HG02938 (cell line): ENCODE results near the gene ZNF836.
"Not testable (repeated sequence)": the region's sequence is repeated elsewhere in the genome, so short reads cannot be mapped to it uniquely, and the experiment has no call there.

Source experiments
- ATAC-seq: cut with Tn5 transposase; IDR thresholded peaks from one replicate; pipeline ENCODE4 v1.9.1; 2021; ENCODE audit warnings: mild to moderate bottlenecking, moderate library complexity; ENCODE audit not compliant: unreplicated experiment

The ZNF836 gene

DNA sequence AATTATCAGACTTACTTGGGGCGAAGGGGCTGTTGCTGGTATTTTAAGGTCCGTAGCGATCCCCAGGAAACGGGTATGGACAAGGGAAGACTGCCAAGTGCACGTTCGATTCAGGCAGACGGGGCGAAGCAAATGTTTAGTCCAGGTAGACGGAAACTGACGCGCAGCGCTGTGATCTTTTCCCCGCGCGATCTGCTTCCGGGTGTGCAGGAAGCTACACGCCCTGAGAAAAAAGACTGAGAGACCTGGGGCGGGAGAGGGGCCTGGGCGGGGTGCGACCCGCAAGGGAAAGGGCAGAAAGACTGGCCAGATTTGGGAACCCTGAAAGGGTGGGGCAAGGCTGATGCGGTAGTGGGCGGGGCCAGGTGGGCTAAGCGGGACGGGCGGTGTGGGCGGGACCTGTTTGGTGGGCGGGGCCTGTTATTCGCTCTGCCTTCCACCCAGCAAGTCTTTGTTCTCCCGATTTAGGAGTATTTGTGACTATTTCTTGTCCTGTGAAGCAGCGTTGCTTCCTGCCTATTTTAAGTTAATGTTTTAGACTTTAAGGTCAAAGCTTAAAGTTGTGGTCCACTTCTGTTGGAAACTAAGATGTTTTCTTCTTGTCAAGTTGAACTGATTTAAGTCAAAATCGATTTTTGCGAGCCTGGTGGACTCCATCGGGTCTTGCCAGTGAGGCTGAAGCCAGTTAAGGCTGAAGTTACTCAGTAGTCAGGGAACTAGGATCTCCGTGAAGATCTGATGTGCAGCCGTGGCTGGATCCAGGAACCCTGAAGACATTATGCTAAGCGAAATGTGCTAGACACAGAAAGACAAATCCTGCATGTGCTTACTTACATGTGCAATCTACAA is at the start of gene ZNF836:
Gene ZNF836 (minus strand): TSS at position 301 of the 849 bp plus-strand sequence. CDS start 3,549 bp downstream, outside the sequence.
- no peak for ATAC-seq

DNA sequence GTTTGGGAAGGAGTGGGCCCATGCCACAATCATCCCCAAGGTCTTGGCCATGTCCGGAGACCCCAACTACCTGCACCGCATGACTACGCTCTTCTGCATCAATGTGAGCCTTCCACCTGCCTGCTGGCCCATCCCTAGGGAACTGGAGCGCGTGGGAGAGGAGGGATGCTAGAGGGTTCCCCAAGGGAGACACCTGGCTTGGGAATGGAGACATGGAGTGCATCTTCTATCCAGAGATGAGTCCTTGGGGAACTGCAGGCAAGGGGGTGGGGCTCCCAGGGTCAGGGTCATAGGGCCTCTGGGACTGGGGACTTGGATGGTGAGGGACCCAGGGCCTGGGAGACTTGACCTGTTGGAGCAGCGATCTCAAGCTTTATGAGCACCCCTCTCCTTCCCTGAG is 49.6 kb upstream of the ZNF836 start:
- ATAC-seq, result no peak

DNA sequence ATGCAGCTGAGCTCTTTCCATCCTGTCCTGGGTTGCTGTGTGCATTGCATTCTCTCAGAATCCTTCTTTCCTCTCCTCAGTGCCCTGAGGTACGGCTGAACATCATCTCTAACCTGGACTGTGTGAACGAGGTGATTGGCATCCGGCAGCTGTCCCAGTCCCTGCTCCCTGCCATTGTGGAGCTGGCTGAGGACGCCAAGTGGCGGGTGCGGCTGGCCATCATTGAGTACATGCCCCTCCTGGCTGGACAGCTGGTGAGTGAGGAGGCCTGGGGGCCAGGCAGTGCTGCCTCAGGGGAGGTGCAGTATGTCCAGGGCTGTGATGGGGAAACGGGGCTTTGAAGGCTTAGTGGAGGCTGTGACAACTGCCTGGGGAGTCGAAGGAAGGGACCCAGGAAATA is 48.2 kb upstream of the ZNF836 start:
- no peak for ATAC-seq

DNA sequence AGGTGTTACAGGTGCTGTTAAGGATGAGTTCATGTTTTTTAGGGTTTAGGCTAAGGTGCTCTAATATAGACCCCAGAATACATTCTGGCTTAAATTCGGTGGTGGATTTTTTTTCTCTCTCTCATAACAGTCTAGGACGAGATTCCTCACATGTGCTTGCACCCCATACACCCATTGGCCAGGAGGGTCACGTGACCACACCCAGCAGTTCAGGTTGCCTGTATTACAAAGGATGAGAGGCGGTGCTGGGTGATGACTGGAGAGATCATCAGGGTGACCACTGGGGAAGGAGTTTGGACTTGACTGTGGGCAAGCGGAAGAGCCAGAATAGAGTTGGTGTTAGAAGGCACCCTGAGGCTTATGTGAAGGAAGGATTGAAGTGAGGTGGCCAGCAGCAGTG is 46.2 kb upstream of the ZNF836 start:
- no peak for ATAC-seq

DNA sequence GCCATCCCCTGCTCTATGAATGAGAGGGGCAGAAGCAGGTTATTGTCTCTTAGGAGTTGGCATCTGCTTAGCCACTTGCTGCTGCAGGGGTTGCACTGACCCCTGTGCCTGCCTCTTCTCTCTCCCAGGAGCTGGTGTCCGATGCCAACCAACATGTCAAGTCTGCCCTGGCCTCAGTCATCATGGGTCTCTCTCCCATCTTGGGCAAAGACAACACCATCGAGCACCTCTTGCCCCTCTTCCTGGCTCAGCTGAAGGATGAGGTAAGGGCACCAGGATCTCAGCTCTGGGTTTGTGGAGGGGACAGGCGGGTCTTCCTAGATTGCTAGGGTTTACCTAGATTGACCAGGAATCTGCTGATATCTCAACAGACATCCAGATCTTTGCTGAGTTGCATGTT is 45.0 kb upstream of the ZNF836 start:
- ATAC-seq, result no peak

DNA sequence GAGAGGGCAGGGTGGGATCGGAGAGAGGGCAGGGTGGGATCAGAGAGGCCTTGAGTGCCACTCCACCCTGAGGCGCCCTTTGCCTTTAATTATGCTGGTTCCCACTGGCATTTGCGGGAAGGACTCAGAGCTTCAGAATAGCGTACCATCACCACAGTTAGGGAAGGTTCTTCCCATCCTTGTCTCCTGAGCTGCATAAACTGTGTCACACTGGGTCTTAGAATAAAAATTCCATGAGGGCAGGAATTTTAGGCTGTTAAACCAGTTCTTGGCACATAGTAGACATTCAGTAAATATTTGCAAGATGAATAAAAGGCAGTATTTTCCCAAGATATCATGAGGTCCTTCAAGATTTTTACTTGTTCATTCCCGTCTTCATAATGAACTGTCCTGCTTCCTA is 42.8 kb upstream of the ZNF836 start:
- no peak for ATAC-seq

DNA sequence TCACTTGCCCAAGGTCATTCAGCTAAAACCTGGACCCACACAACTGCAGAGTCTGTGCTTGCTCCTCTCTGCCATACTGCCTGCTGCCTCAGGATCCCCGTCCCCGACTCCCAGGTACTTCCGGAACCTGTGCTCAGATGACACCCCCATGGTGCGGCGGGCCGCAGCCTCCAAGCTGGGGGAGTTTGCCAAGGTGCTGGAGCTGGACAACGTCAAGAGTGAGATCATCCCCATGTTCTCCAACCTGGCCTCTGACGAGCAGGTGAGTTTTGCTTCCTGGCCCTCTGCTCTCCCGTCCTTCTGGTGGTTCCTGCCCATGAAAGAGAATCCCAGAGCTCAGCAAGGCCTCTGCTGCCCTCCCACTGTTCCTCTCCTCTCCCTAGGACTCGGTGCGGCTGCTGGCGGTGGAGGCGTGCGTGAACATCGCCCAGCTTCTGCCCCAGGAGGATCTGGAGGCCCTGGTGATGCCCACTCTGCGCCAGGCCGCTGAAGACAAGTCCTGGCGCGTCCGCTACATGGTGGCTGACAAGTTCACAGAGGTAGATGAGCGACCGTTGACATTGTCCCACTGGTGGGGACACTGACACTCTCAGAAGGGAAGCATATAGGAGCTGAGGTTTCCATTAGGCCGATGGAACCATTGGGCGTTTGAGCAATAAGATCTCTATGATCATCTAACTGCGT is 41.3 kb upstream of the ZNF836 start:
- ATAC-seq, result no peak

DNA sequence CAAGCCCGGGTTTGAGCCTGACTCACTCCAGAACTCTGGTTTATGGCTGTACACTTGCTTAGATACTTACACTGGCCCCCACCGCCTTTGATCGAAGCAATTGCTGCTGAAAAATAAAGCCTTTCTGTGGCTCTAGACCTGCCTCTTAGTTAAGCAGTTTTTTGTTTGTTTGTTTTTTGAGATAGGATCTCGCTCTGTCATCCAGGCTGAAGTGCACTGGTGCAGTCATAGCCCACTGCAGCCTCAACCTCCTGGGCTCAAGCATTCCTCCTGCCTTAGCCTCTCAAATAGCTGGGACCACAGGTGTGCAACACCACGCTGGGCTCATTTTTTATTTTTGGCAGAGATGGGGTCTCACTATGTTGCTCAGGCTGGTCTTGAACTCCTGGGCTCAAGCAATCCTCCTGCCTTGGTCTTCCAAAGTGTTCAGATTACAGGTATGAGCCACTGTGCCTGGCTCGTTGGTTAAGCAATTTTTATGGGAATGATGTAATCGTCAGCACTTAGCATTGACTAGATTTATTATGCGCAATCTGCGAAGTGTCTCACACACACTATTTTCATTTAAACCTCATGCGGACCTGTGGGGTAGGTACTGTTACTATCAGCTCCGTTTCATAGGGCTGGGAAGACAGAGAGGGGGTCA is 40.6 kb upstream of the ZNF836 start:
- no peak for ATAC-seq

DNA sequence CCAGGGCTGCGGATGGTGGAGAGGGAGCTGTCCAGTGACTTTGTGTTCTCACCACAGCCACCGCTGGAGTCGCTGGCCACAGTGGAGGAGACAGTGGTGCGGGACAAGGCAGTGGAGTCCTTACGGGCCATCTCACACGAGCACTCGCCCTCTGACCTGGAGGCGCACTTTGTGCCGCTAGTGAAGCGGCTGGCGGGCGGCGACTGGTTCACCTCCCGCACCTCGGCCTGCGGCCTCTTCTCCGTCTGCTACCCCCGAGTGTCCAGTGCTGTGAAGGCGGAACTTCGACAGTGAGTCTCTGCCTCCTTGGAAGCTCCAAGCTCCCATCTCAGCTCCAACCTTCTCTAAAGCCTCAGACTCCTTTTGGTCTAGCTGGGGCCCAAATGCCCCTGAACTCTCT is 39.8 kb upstream of the ZNF836 start:
- no peak for ATAC-seq

DNA sequence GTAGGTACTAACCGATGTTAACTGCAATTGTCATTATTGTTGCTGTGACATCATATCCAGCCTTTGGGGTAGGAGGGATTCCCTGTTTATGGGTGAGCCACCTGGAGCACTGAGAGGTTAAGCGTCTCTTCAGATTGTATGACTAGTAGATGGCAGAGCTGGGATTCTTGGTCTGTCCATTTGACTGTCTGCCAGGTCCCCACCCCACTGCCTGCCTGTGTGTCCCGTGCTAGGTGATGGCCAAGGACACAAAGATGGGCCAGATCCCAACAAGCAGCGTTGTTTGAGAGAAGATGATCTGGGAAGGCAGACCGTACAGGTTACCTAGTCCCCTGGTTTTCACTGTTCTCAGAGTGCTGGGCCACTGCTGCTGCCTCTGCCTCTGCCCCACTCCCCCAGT is 35.1 kb upstream of the ZNF836 start:
- ATAC-seq, result no peak

DNA sequence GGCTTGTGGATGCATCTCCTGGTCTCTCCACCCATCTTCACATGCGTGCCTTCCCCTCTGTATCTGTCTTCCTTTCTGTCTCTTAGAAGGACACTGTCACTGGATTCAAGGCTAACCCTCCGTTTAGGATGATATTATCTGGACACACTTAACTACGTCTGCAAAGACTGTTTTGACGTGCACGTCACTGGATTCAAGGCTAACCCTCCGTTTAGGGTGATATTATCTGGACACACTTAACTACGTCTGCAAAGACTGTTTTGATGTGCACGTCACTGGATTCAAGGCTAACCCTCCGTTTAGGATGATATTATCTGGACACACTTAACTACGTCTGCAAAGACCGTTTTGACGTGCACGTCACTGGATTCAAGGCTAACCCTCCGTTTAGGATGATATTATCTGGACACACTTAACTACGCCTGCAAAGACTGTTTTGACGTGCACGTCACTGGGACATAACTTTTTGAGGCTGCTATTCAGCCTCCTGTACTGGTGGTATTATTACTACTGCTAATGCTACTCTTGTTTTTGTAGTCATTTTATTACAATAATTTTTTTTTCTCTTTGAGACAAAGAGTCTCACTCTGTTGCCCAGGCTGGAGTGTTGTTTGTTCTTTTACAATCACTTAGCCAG is 29.5 kb upstream of the ZNF836 start:
- ATAC-seq, result not testable (repeated sequence)

DNA sequence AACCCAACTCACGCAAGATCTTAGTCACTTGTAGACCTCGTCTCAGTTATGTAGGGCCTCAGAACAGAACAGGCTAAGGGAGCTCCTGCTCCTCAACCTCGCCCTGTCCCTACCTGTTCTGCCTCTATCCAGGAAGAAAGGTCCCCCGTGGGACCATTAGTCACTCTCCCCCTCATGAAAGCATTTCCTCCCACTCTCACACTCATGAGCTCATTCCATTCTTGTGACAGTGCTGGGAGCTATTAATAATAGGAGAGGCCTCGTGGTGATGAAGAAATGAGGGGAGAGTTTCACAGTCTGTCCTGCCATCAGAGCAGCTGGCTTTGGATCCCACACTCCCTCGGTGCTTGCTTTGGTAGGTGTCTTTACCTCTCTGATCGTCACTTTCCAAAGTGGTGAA is 28.6 kb upstream of the ZNF836 start:
- no peak for ATAC-seq

DNA sequence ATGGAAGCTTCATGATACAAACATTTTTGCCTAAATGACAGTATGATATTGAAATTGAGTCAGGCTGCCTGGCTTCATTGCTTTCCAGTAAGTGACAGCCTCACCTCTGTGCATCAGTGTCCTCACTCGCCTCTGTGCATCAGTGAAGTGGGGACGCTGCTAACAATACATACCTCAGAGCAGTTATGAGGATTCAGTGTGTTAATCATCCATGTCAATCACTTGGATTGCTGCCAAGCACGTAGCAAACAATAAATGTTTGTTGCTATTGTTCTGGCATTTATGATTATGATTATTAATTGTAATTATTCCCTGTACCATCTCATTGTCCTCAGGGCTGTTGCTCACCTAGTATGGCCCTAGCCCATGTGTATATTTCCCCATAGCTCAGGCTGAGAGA is 27.3 kb upstream of the ZNF836 start:
- no peak for ATAC-seq

DNA sequence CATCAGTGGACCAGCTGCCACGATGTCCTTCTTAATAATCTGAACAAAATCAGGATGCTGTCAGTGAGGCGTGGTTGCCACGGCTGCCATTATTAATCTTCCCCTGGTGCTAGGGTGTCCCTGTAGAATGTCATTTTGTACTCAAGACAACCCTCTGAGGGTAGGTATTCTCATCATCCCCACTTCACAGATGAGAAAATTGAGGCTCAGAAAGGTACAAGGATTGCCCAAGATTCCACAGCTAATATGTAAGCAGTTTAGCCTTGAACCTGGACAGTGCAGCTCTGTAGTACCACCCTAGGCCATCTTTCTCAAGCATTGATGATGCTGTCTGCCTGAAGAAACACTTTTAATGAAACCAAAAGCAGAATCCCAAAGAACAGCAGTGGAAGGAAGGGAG is 26.5 kb upstream of the ZNF836 start:
- ATAC-seq, result no peak

DNA sequence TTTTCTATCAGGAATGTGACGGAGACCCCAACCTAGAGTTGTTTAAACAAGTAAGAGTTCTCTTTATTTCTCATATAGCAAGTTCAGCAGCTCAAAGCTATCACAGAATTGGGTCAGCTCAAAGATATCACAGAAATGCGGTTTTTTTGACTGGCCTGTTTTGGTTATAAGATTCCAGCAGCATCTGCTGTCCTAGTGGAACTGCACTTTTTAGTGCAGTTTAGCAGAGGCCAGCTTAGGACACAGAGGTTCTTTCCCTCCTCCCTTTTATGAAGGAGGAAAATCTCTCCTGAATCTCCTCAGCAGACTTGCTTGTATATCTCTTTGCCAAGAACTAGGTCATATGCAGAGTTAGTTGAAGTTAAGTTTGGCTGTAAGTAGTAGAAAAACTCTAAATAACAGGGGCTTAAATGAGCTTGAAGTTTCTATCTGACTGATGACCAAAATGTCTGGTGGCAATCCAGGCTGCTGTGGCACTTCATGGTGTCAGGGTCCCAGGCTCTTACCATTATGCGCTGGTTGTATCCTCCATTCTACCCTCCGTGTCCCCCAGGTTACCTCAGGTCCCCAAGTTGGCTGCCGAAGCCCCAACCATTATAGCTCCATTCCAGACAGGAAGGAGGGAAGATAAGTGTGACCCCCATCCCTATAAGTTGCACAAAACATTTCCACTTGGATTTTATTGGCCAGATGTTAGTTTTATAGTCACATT is 25.0 kb upstream of the ZNF836 start:
- no peak for ATAC-seq

DNA sequence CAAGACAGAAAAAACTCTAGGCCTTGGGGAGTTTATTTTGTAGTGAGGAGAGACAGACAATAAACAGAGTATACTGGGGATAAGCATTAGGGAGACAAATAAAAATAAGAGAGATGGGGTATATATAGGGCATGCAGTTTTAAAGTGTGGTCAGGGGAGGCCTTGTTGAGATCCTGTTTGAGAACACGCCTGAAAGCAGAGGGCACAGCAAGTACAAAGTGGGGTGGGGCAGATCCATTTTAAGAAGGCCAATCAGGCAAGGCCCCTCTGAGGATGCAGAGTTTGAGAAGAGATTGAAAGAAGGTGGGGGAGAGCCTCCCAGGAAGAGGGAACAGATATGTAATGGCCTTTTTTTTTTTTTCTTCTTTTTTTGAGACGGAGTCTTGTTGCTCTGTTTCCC is 20.5 kb upstream of the ZNF836 start:
- ATAC-seq, result no peak

DNA sequence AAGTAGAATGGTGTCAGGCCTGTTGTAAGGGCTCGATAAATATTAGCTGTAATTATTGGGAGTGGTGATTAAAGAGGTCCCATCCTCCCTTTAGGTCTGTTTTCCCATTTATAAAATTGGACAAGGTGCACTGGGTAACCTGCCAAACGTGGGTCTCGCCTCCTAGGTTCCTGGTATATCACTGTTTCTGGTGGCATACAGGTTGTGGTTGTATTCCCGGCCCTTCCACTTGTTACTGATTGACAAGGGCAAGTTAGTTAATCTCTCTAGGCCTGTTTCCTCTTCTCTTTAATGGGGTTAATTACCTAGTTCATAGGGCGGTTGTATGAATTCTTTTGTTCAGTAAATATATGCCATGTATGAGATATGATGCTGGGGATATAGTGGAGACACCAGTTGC is 20.0 kb upstream of the ZNF836 start:
- ATAC-seq, result no peak

DNA sequence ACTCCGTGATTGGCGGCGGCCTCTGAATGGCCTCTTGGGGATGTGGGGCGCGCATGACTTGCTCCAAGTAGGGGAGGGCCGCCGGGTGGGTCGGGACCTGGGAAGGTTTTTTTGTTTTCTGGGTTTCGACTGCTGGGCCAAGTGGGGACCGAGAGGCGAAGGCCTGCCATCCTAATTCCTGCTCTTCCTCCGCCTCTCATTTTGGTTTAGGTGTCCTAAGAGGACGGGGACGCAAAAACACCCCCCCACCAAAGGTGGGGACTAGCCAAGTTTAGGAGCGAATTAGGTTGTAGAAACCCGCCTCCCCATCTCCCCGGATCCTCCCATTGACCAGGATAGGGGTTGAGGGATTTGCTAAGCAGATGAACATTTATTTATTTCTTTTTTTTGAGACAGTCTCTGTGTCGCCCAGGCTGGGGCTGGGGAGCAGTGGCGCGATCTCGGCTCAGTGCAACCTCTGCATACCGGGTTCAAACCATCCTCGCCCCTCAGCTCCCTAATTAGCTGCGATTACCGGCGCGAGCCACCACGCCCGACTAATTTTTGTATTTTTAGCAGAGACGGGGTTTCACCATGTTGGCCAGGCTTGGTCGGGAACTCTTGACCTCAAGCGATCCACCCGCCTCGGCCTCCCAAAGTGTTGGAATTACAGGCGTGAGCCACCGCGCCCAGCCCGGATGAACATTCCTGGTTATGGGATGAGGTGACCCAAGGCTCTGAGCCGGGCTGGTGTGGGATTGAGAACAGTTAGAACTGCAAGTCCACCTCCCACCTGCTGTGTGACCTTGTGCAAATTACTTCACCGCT is 19.3 kb upstream of the ZNF836 start:
- no peak for ATAC-seq

DNA sequence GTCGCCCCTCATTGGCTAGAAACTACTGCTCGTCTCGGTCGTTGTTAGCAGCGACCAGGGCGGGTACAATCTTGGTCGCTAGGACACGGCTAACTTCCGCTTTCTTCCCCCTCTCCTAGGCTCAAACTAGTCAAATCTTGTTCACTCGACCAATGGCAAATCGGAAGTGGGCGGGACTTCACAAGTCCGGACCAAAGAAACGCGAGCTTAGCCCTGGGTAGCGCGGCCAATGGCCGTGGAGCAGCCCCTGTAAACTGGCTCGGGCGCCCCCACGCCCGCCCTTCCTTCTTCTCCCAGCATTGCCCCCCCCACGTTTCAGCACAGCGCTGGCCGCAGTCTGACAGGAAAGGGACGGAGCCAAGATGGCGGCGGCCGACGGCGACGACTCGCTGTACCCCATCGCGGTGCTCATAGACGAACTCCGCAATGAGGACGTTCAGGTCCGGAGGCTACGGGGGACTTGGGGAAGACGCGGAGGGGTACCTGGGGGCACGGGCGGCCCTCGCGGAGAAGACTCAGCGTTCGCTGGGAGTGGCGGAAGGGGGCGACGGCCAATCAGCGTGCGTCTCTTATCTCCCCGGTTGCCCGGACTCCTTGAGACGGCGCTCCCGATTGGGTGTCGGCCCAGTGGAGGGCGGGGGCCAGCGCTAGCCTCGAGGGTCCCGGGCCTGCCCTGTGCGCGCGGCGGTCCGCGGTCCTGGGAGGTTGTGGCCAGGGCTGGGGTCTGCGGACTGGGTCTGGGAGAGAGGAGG is 18.5 kb upstream of the ZNF836 start, which contains the start of gene PPP2R1A:
Gene PPP2R1A (plus strand): TSS at position 318 of the 752 bp plus-strand sequence. CDS start 45 bp downstream, at position 363.
- peak; percentile 91 for ATAC-seq
